ENCODE measurements around the gene SBF2.

GRCh38 chr11:10114593-10115404 lies 179.2 kb downstream of the SBF2 start:
- TF ChIP-seq, protein P1, sequence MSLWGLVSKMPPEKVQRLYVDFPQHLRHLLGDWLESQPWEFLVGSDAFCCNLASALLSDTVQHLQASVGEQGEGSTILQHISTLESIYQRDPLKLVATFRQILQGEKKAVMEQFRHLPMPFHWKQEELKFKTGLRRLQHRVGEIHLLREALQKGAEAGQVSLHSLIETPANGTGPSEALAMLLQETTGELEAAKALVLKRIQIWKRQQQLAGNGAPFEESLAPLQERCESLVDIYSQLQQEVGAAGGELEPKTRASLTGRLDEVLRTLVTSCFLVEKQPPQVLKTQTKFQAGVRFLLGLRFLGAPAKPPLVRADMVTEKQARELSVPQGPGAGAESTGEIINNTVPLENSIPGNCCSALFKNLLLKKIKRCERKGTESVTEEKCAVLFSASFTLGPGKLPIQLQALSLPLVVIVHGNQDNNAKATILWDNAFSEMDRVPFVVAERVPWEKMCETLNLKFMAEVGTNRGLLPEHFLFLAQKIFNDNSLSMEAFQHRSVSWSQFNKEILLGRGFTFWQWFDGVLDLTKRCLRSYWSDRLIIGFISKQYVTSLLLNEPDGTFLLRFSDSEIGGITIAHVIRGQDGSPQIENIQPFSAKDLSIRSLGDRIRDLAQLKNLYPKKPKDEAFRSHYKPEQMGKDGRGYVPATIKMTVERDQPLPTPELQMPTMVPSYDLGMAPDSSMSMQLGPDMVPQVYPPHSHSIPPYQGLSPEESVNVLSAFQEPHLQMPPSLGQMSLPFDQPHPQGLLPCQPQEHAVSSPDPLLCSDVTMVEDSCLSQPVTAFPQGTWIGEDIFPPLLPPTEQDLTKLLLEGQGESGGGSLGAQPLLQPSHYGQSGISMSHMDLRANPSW (CRISPR knock-in tag; IDR thresholded peaks at IDR 0.05), result no peak
- TF ChIP-seq FUS (optimal IDR thresholded peaks at IDR 0.05; ENCODE audit: low read depth, low read length) (no peak), BHLHE40 (IDR thresholded peaks at IDR 0.05; ENCODE audit: low read length) (no peak)
